HepG2 (cell line): ENCODE results near the gene TRMT1. TPM values are rescaled to one million over a fixed set of nuclear protein-coding genes. Genes with fewer than 3 reads are reported as not detected.

Experiments used
- BATF2 ChIP-seq: sonication (generic); formaldehyde crosslinking; IDR thresholded peaks from 2 replicates; pipeline ENCODE4 v1.8.0; 2022; ENCODE audit warnings: mild to moderate bottlenecking, missing genetic modification reagents, moderate library complexity
- CBFB ChIP-seq: sonication (generic); formaldehyde crosslinking; IDR thresholded peaks from 2 replicates; pipeline ENCODE4 v1.4.0; 2020; ENCODE audit warnings: missing genetic modification reagents
- E2F2 ChIP-seq: sonication (generic); formaldehyde crosslinking; IDR thresholded peaks from 2 replicates; pipeline ENCODE4 v1.4.0; 2020; ENCODE audit warnings: missing genetic modification reagents, borderline replicate concordance
- HMGA1 ChIP-seq: sonication (generic); formaldehyde crosslinking; conservative IDR thresholded peaks from 2 replicates; pipeline ENCODE4 v1.4.0; 2020; ENCODE audit warnings: missing genetic modification reagents
- KAT7 ChIP-seq: IDR thresholded peaks from 2 replicates; pipeline ENCODE4 v1.6.1; 2018; ENCODE audit warnings: borderline replicate concordance, missing compliant biosample characterization
- MLLT10 ChIP-seq: sonication (generic); formaldehyde crosslinking; IDR thresholded peaks from 2 replicates; pipeline ENCODE4 v1.4.0; 2020; ENCODE audit warnings: missing genetic modification reagents
- MYC ChIP-seq: sonication (generic); formaldehyde crosslinking; IDR thresholded peaks from 2 replicates; pipeline ENCODE4 v1.9.0; 2021; ENCODE audit warnings: missing genetic modification reagents, borderline replicate concordance
- POLR2A ChIP-seq, 2 experiments: IDR thresholded peaks; 2 replicates each; pipeline ENCODE4 v1.6.1; 2011; ENCODE audit warnings: low read depth in 2 of 2, low read length in 2 of 2, mild to moderate bottlenecking in 1 of 2, moderate library complexity in 1 of 2; ENCODE audit not compliant: insufficient read depth in 1 of 2
- RELA ChIP-seq: sonication (generic); formaldehyde crosslinking; IDR thresholded peaks from 2 replicates; pipeline ENCODE4 v1.4.0; 2020; ENCODE audit warnings: missing genetic modification reagents
- SMAD9 ChIP-seq: sonication (generic); formaldehyde crosslinking; IDR thresholded peaks from 2 replicates; pipeline ENCODE4 v1.5.1; 2020; ENCODE audit warnings: mild to moderate bottlenecking, missing genetic modification reagents
- SP4 ChIP-seq: sonication (generic); formaldehyde crosslinking; IDR thresholded peaks from 2 replicates; pipeline ENCODE4 v1.8.1; 2023; ENCODE audit warnings: mild to moderate bottlenecking, missing genetic modification reagents
- SRSF4 ChIP-seq: fragments of 200-400 bp; formaldehyde crosslinking; IDR thresholded peaks from one replicate; pipeline ENCODE4 v1.6.1; 2018; ENCODE audit warnings: mild to moderate bottlenecking, low read depth, low read length, moderate library complexity; ENCODE audit not compliant: poor library complexity, severe bottlenecking
- TEAD2 ChIP-seq: sonication (generic); formaldehyde crosslinking; IDR thresholded peaks from 2 replicates; pipeline ENCODE4 v1.9.0; 2021; ENCODE audit warnings: missing genetic modification reagents
- ZNF20 ChIP-seq: sonication (generic); formaldehyde crosslinking; IDR thresholded peaks from 2 replicates; pipeline ENCODE4 v1.4.0; 2020; ENCODE audit warnings: mild to moderate bottlenecking, moderate library complexity, missing genetic modification reagents
- ZNF296 ChIP-seq: sonication (generic); formaldehyde crosslinking; conservative IDR thresholded peaks from 2 replicates; pipeline ENCODE4 v1.5.0; 2020; ENCODE audit warnings: mild to moderate bottlenecking, missing genetic modification reagents
- ZNF333 ChIP-seq: sonication (generic); formaldehyde crosslinking; IDR thresholded peaks from 2 replicates; pipeline ENCODE4 v1.4.0; 2020; ENCODE audit warnings: mild to moderate bottlenecking, missing genetic modification reagents, borderline replicate concordance
- ZNF496 ChIP-seq: sonication (generic); formaldehyde crosslinking; IDR thresholded peaks from 2 replicates; pipeline ENCODE4 v1.8.1; 2023; ENCODE audit warnings: mild to moderate bottlenecking, moderate library complexity, missing genetic modification reagents; ENCODE audit not compliant: insufficient replicate concordance
- ZNF567 ChIP-seq: sonication (generic); formaldehyde crosslinking; IDR thresholded peaks from 2 replicates; pipeline ENCODE4 v1.8.1; 2023; ENCODE audit warnings: mild to moderate bottlenecking, missing genetic modification reagents, borderline replicate concordance
- ZNF691 ChIP-seq: sonication (generic); formaldehyde crosslinking; IDR thresholded peaks from 2 replicates; pipeline ENCODE4 v1.4.0; 2020; ENCODE audit warnings: missing genetic modification reagents, low read depth, mild to moderate bottlenecking, borderline replicate concordance
- ZNF703 ChIP-seq: sonication (generic); formaldehyde crosslinking; IDR thresholded peaks from 2 replicates; pipeline ENCODE4 v1.5.1; 2020; ENCODE audit warnings: missing genetic modification reagents, mild to moderate bottlenecking, moderate library complexity, borderline replicate concordance
- ZNF768 ChIP-seq: sonication (generic); formaldehyde crosslinking; IDR thresholded peaks from 2 replicates; pipeline ENCODE4 v1.4.0; 2020; ENCODE audit warnings: missing genetic modification reagents
- ZNF850 ChIP-seq: sonication (generic); formaldehyde crosslinking; conservative IDR thresholded peaks from 2 replicates; pipeline ENCODE4 v1.9.0; 2021; ENCODE audit warnings: mild to moderate bottlenecking, missing genetic modification reagents
- polyA plus RNA-seq, 8 experiments: library from polyadenylated mRNA; depleted of rRNA in 3 of 8; stranded (reverse) in 7 of 8; unstranded in 1 of 8; fragments of >200 nt; fragmentation: Illumina TruSeq in 4 of 8; extraction: Trizol in 4 of 8; gene quantifications; 2 replicates each; pipeline versions ENCODE4 v1.2.1 to v1.2.3, GENCODE V29; 2011 to 2016; ENCODE audit warnings: low read depth in 4 of 8, missing spikeins in 1 of 8, mixed read lengths in 1 of 8; ENCODE audit not compliant: insufficient read depth in 1 of 8
- total RNA-seq, 5 experiments: library from RNA; depleted of rRNA; stranded (reverse); fragments of >200 nt; fragmentation: Illumina TruSeq; extraction: Trizol; gene quantifications; 2 replicates each; pipeline ENCODE4 v1.2.3, GENCODE V29; 2016; ENCODE audit warnings: low read depth in 1 of 5
- TF ChIP-seq, protein P1 (sequence below): sonication (generic); formaldehyde crosslinking; IDR thresholded peaks from 2 replicates; pipeline ENCODE4 v1.4.0; 2020; ENCODE audit warnings: mild to moderate bottlenecking, missing genetic modification reagents
- TF ChIP-seq, protein P2 (sequence below): sonication (generic); formaldehyde crosslinking; IDR thresholded peaks from 2 replicates; pipeline ENCODE4 v1.9.0; 2022; ENCODE audit warnings: low read depth, missing genetic modification reagents

Gene TRMT1
- total and polyA plus RNA-seq, 2 of the 13 experiments (the other 11 are each of a cell fraction or from before 2014, with no cell fraction given) = 35.5 to 44.1 TPM

- TF ChIP-seq ZNF333 (CRISPR knock-in tag) (no peak), ZNF296 (CRISPR knock-in tag) (0 out of 2 replicates have a peak, but pooled peaks have one; percentile 17), ZNF850 (CRISPR knock-in tag) (0 out of 2 replicates have a peak, but pooled peaks have one; percentile 26), BATF2 (CRISPR knock-in tag) (no peak; the same call in 1 of the 2 replicates), TEAD2 (CRISPR knock-in tag) (no peak), SRSF4 (no peak), ZNF567 (CRISPR knock-in tag) (no peak), ZNF703 (CRISPR knock-in tag) (no peak), ZNF20 (CRISPR knock-in tag) (no peak), SMAD9 (no peak), HMGA1 (no peak), ZNF768 (CRISPR knock-in tag) (no peak), KAT7 (CRISPR knock-in tag) (peak; percentile 35; the same call in 1 of the 2 replicates), CBFB (CRISPR knock-in tag) (no peak), E2F2 (no peak), POLR2A (IDR thresholded peaks at IDR 0.05; ENCODE audit: insufficient read depth in 1 of 2, low read depth in 2 of 2, low read length in 2 of 2) (peak in 1 of 2 experiments; percentile 26; a peak in 1 of 4 replicates), MYC (CRISPR knock-in tag) (peak; percentile 10; the same call in 1 of the 2 replicates), ZNF691 (CRISPR knock-in tag) (no peak; the same call in 1 of the 2 replicates), SP4 (CRISPR knock-in tag) (0 out of 2 replicates have a peak, but pooled peaks have one; percentile 14), RELA (CRISPR knock-in tag) (no peak), ZNF496 (CRISPR knock-in tag) (no peak), MLLT10 (CRISPR knock-in tag) (no peak)
- TF ChIP-seq, protein P1, sequence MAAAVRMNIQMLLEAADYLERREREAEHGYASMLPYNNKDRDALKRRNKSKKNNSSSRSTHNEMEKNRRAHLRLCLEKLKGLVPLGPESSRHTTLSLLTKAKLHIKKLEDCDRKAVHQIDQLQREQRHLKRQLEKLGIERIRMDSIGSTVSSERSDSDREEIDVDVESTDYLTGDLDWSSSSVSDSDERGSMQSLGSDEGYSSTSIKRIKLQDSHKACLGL (CRISPR knock-in tag) = no peak; the same call in 1 of the 2 replicates
- TF ChIP-seq, protein P2, sequence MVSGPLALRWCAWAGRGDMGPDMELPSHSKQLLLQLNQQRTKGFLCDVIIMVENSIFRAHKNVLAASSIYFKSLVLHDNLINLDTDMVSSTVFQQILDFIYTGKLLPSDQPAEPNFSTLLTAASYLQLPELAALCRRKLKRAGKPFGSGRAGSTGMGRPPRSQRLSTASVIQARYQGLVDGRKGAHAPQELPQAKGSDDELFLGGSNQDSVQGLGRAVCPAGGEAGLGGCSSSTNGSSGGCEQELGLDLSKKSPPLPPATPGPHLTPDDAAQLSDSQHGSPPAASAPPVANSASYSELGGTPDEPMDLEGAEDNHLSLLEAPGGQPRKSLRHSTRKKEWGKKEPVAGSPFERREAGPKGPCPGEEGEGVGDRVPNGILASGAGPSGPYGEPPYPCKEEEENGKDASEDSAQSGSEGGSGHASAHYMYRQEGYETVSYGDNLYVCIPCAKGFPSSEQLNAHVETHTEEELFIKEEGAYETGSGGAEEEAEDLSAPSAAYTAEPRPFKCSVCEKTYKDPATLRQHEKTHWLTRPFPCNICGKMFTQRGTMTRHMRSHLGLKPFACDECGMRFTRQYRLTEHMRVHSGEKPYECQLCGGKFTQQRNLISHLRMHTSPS (CRISPR knock-in tag) = no peak
Measured at GRCh38 chr19:13155472-13156359, 39.2 kb upstream of the TRMT1 start (continued).
